HFFc6 (cell line): ENCODE measurements around the gene ADGRV1. TPM values are rescaled to one million over a fixed set of nuclear protein-coding genes. Genes with fewer than 3 reads are reported as not detected.
"Not testable (repeated sequence)": the region's sequence is repeated elsewhere in the genome, so short reads cannot be mapped to it uniquely, and the experiment has no call there.

Source experiments
- DNase-seq: peaks from one replicate; pipeline ENCODE4 v3.0.0-alpha.2; 2018
- H3K27ac Mint-ChIP-seq: 2 replicates; pipeline ENCODE4 v1.8.0; 2020; ENCODE audit warnings: mild to moderate bottlenecking, mixed read lengths
- H3K27me3 Mint-ChIP-seq: 2 replicates; pipeline ENCODE4 v1.8.0; 2021; ENCODE audit warnings: mild to moderate bottlenecking, moderate library complexity, mixed read lengths; ENCODE audit not compliant: insufficient read depth
- H3K36me3 Mint-ChIP-seq: 2 replicates; pipeline ENCODE4 v1.8.0; 2021; ENCODE audit warnings: low read depth, mixed read lengths
- H3K4me1 Mint-ChIP-seq: 2 replicates; pipeline ENCODE4 v1.8.0; 2020; ENCODE audit warnings: low read depth, mixed read lengths
- H3K4me3 Mint-ChIP-seq: 2 replicates; pipeline ENCODE4 v1.8.0; 2020; ENCODE audit warnings: mild to moderate bottlenecking, moderate library complexity, mixed read lengths
- H3K9me3 Mint-ChIP-seq: 2 replicates; pipeline ENCODE4 v1.8.0; 2020; ENCODE audit warnings: mild to moderate bottlenecking, mixed read lengths
- CTCF ChIP-seq: fragments of 200-600 bp; sonication (generic); IDR thresholded peaks from 2 replicates; pipeline ENCODE4 v1.5.0; 2021; ENCODE audit warnings: antibody characterized with exemption, mild to moderate bottlenecking
- total RNA-seq, 6 experiments: library from RNA; stranded (reverse); fragmentation: NEBNext Ultra II Directional; extraction: Animal tissue kit (Norgen Biotek cat#: 25700); gene quantifications; 2 replicates in 1 of 6; 3 replicates in 5 of 6; pipeline ENCODE4 v1.2.3, GENCODE V29; 2021

Gene ADGRV1
- total RNA-seq, 6 experiments from 2014 or later: not detected

GRCh38 chr5:90586469-90586868 lies 27.9 kb downstream of the ADGRV1 start:
- no peak overlapping the region for H3K4me3 Mint-ChIP-seq

GRCh38 chr5:90590170-90590569 lies 31.6 kb downstream of the ADGRV1 start:
- Mint-ChIP-seq H3K4me1 (no peaks in the 10 kb centered on the region), H3K27me3 (no peaks in the 10 kb centered on the region), H3K36me3 (no peaks in the 10 kb centered on the region), H3K4me3 (no peak overlapping the region), H3K9me3 (peaks cover 10% of the 10 kb centered on the region; the same call in 1 of the 2 replicates), H3K27ac (no peak overlapping the region)
- no peak for DNase-seq
- no peak for TF ChIP-seq CTCF

More at GRCh38 chr5:90586469-90586868, 27.9 kb downstream of the ADGRV1 start:
- Mint-ChIP-seq H3K4me1 (no peaks in the 10 kb centered on the region), H3K9me3 (no peaks in the 10 kb centered on the region), H3K36me3 (no peaks in the 10 kb centered on the region), H3K27me3 (peaks cover 3% of the 10 kb centered on the region; the same call in 1 of the 2 replicates), H3K27ac (no peak overlapping the region)
- DNase-seq: no peak
- TF ChIP-seq CTCF: no peak

- H3K36me3 Mint-ChIP-seq, H3K4me3 Mint-ChIP-seq: not testable (repeated sequence)
Measured at GRCh38 chr5:90593083-90593482, 34.5 kb downstream of the ADGRV1 start.

GRCh38 chr5:90595766-90596165 lies 37.2 kb downstream of the ADGRV1 start:
- H3K9me3 Mint-ChIP-seq, H3K27me3 Mint-ChIP-seq, H3K27ac Mint-ChIP-seq, H3K36me3 Mint-ChIP-seq, DNase-seq, H3K4me3 Mint-ChIP-seq, H3K4me1 Mint-ChIP-seq: not testable (repeated sequence)

More at GRCh38 chr5:90593083-90593482, 34.5 kb downstream of the ADGRV1 start:
- H3K27ac Mint-ChIP-seq, DNase-seq, H3K4me1 Mint-ChIP-seq, H3K9me3 Mint-ChIP-seq, H3K27me3 Mint-ChIP-seq: not testable (repeated sequence)

- DNase-seq: no peak
- H3K27me3 Mint-ChIP-seq: no peaks in the 10 kb centered on the region
- peaks cover 5% of the 10 kb centered on the region; the same call in 1 of the 2 replicates for H3K9me3 Mint-ChIP-seq
- H3K27ac Mint-ChIP-seq: no peak overlapping the region
- H3K4me3 Mint-ChIP-seq: no peak overlapping the region
- H3K4me1 Mint-ChIP-seq: no peaks in the 10 kb centered on the region
- H3K36me3 Mint-ChIP-seq: no peaks in the 10 kb centered on the region
- TF ChIP-seq CTCF: no peak
Measured at GRCh38 chr5:90598293-90598692, 39.7 kb downstream of the ADGRV1 start.

GRCh38 chr5:90600307-90600706 lies 41.7 kb downstream of the ADGRV1 start:
- not testable (repeated sequence) for H3K4me3 Mint-ChIP-seq, H3K4me1 Mint-ChIP-seq, H3K9me3 Mint-ChIP-seq, H3K27ac Mint-ChIP-seq, H3K36me3 Mint-ChIP-seq, DNase-seq, H3K27me3 Mint-ChIP-seq

GRCh38 chr5:90601468-90601867 lies 42.9 kb downstream of the ADGRV1 start:
- no peaks in the 10 kb centered on the region for H3K36me3 Mint-ChIP-seq
- DNase-seq: no peak
- no peaks in the 10 kb centered on the region for H3K9me3 Mint-ChIP-seq
- H3K27me3 Mint-ChIP-seq: no peaks in the 10 kb centered on the region
- H3K4me1 Mint-ChIP-seq: peaks cover 8% of the 10 kb centered on the region
- H3K27ac Mint-ChIP-seq: no peak overlapping the region
- no peak overlapping the region for H3K4me3 Mint-ChIP-seq
- no peak for TF ChIP-seq CTCF
